NCI-H187 treated with DMSO at 0.1 percent for 48 hours (cell line): ENCODE results near the gene PRAMEF17.
"Not testable (repeated sequence)": the region's sequence is repeated elsewhere in the genome, so short reads cannot be mapped to it uniquely, and the experiment has no call there.

Experiments
- DNase-seq: peaks from one replicate; lab custom pipeline; 2025; lab: John Stamatoyannopoulos, UW

Gene PRAMEF17, protein sequence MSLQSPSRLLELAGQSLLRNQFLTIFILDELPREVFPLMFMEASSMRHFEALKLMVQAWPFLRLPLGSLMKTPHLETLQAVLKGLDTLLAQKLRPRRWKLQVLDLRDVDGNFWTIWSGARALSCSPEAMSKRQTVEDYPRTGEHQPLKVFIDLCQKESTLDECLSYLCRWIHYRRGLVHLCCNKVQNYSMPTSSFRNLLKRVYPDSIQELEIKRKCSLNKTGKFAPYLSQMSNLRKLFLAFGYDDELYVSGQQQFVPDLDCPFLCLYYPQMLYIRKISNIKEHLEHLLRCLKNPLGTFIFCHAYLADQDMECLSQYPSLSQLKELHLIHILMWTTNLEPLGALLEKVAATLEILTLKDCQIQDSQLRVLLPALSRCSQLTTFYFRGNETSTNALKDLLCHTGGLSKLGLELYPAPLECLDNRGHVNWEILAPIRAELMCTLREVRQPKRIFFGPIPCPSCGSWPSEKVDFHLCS

DNA sequence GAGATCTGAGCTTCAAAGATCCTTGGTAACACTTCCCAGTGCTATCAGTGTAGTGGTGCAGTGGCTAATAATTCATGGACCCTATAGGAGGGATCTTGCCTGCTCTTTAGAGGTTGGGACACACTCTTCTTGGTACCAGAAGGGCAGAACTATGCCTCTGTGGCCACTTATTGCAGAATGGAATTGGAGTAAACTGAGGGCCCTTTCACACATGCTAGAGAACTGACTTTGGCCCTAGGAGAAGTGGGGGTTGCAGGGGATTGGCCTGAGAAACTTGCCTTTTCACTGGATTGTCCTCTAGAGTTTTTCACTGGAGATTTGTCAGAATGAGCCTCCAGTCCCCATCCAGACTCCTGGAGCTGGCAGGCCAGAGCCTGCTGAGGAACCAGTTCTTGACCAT is at the start of gene PRAMEF17:
TSS of gene PRAMEF17 (plus strand) at position 301 of the 400 bp plus-strand sequence. CDS start at position 327, 26 bp downstream.
- not testable (repeated sequence) for DNase-seq

DNA sequence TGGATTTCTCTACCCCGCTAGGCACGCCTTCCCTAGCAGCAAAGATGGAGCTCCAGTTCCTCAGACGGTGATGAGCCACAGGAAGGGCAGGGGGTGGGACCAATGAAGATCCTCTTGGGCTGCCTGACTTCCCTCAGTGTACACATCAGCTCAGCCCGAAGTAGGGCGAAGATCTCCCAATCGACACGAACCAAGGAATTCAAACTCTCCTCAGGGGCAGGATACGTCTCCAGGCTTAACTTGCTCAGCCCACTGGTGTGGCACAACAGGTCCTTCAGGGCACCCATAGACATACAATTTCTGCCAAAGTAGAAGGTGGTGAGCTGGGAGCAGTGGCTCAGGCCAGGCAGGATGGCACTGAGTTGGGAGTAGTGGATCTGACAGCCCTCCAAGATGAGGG is 46.9 kb upstream of the PRAMEF17 start:
- DNase-seq: not testable (repeated sequence)

DNA sequence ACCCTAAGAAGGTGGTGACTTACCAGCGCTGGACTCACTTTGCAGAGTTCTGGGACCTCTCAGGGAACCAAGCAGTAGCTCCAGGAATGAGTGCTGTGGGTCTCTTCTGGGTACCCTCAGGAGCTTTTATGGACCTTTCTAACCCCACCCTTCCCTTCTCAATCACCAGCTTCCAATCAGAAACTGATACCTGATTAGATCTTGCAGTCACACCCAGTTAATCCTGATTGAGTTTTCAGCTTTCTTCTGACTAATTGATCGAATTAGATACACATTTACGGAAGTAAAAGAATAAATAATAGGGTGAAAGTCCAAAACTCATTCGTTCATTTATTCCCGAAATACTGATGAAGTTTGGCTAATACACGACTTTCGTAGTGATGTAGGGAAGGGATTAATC is 42.4 kb upstream of the PRAMEF17 start, which contains the start of gene PRAMEF14:
TSS of gene PRAMEF14 (minus strand) at position 101 of the 400 bp plus-strand sequence. CDS start 1,820 bp downstream, outside the sequence.
- not testable (repeated sequence) for DNase-seq

DNA sequence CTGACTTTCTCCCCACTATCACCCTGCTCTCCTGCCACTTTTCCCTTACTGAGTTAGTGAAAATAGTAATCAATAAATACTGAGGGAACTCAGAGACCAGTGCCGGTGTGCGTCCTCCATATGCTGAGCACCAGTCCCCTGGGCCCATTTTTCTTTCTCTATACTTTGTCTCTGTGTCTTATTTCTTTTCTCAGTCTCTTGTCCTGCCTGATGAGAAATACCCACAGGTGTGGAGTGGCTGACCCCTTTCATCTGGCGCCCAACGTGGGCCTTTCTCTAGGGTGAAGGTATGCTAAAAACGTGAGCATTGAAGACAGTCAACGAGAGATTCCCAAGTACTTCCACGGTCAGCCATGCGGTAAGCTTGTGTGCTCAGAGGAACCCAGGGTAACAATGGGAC is 36.0 kb upstream of the PRAMEF17 start:
- not testable (repeated sequence) for DNase-seq

DNA sequence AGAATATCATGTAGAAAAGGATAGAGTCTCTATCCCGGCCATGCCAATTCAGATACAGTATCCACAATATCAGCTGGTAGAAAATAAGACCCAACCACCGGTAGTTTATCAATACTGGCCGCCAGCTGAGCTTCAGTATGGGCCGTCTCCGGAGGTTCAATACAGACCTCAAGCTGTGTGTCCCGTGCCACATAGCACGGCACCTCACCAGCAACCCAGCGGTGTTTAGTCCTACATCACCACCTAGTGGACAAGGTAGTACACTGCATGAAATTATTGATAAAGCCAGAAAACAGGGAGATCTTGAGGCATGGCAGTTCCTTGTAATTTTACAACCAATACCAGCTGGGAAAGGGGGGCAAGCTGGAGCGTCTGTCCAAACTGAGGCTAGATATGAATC is 35.0 kb upstream of the PRAMEF17 start:
- DNase-seq: not testable (repeated sequence)

DNA sequence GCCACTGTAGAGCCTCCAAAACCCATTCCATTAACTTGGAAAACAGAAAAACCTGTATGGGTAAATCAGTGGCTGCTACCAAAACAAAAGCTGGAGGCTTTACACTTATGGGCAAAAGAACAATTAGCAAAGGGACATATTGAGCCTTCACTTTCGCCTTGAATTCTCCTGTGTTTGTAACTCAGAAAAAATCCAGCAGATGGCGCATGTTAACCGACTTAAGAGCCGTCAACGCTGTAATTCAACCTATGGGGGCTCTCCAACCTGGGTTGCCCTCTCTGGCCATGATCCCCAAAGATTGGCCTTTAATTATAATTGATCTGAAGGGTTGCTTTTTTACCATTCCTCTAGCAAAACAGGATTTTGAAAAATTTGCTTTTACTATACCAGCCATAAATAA is 32.7 kb upstream of the PRAMEF17 start:
- not testable (repeated sequence) for DNase-seq

DNA sequence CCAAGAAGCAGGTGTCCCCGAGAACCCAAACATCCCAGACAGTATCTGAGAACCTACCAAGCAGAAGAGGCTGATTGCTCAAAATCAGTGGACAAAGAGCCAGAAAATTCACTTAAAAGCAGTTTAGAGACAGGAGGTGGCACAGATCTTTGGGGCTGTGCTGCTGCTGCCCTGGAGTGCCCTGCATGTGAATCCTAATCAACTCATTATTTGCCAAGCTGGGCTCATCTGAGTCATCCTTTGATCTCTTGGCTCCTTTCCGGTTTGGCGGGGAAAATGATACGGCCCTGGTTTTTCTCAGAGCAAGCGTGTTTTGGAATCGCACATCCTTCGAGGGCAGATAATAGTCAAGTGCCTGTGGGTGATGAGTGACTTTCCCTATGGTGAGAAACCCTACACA is 27.1 kb upstream of the PRAMEF17 start:
- DNase-seq: not testable (repeated sequence)

DNA sequence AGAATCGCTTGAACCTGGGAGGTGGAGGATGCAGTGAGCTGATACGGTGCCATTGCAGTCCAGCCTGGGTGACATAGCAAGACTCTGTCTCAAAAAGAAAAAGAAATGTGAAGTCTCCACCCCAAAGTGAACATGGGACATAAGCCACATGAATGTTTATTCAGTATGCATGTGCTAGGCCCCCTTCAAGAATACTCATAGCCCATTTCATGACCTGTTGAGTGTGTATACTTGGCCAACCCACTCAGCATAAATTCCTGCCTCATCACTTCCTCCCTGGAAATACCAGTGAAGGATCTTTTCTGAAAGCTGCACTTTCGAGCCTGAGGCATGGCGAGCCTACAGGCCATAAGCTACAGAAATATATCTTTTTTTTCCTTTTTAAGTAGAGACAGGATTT is 24.5 kb upstream of the PRAMEF17 start:
- DNase-seq: not testable (repeated sequence)

DNA sequence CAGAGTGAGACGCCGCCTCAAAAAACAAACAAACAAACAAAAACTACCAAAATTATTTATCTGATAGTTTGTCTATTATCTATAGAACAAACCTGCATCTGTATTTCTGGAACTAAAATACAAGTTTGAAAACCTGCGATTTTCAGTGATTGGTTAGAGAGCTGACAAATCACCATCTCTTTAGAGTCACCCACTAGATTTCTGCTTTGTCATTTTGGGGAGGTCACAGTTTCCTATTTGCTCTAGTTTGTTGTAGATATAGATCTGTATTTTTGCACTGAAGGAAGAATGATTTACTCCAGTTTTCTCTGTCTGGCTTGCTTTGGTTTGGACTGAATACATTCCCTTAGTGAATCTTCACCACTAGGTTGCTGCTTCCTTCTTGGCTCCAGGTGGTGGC is 22.9 kb upstream of the PRAMEF17 start:
- DNase-seq: not testable (repeated sequence)

DNA sequence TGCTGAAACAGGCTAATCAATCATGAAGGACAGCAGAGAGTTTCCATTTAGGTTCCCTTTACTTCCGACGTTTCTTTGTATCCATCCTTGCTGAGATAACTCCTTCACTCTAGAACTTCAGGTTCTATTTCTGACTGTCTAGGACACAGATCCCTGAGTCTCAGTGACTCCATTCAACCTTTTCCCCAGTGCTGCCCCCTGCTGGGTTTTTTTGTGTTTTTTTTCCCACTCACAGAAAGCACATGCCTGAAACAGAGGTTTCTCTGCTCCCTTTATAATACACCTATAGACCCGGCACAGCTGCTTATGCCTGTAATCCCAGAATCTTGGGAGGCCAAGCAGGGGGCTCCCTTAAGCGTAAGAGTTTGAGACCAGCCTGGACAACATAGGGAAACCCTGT is 20.9 kb upstream of the PRAMEF17 start:
- DNase-seq: not testable (repeated sequence)

DNA sequence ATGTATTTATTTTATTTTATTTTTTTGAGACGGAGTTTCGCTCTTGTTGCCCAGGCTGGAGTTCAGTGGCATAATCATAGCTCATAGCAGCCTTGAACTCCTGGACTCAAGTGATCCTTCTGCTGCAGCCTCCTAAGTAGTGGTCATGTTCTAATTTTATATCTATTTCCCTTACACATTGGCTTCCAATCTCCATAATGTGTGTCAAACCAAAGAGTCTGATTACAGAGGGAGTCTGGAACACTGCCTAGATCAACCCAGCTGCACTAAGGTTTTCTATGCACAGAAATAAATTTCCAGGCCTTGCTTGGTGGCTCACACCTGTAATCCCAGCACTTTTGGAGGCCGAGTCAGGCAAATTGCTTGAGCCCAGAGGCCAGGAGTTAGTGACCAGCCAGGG is 10.4 kb upstream of the PRAMEF17 start:
- not testable (repeated sequence) for DNase-seq

DNA sequence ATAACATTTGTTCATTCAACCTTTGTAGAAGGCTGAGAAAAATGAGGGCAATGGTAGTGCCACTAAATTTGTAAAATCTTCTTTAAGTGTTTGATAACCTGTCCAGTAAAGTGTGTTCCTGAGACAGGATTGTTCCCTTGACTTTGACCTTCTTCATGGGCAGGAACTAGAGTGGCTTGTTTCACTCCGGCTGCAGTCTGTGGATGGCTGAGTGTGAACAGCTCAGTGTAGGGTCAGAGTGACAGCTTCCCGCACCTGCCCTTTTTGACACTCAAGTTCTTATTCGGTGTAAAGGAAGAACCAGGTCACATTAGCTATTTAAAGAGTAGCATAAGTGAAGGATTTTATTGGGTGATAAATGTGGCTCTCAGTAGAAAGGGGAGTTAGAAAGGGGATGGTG is 9.1 kb upstream of the PRAMEF17 start:
- not testable (repeated sequence) for DNase-seq

DNA sequence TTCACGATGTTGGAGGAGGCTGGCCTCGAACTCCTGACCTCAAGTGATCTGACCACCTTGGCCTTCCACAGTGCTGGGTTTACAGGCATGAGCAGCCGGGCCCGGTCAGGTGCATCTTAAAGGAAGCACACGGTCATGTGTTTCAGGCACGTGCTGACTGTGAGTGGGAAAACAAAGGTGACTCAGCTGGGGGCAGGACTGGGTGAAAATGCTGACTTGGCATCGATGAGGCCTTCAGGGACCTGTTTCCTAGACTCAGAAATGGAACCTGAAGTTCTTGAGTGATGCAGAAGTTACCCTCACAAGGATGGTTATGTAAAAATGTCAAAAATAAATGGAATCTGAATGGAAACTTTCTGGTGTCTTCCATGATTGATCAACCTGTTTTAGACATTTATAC is 3.6 kb downstream of the PRAMEF17 start:
- DNase-seq: not testable (repeated sequence)

DNA sequence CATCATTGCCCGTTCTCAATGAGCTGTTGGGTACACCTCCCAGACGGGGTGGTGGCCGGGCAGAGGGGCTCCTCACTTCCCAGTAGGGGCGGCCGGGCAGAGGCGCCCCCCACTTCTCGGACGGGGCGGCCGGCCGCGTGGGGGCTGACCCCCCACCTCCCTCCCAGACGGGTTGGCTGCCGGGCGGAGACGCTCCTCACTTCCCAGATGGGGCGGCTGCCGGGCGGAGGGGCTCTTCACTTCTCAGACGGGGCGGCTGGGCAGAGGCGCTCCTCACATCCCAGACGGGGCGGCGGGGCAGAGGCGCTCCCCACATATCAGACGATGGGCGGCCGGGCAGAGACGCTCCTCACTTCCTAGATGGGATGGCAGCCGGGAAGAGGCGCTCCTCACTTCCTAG is 5.3 kb downstream of the PRAMEF17 start:
- DNase-seq: not testable (repeated sequence)

DNA sequence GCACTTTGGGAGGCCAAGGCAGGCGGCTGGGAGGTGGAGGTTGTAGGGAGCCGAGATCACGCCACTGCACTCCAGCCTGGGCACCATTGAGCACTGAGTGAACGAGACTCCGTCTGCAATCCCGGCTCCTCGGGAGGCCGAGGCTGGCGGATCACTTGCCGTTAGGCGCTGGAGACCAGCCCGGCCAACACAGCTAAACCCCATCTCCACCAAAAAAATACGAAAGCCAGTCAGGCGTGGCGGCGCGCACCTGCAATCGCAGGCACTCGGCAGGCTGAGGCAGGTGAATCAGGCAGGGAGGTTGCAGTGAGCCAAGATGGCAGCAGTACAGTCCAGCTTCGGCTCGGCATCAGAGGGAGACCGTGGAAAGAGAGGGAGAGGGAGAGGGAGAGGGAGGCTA is 5.9 kb downstream of the PRAMEF17 start:
- not testable (repeated sequence) for DNase-seq

DNA sequence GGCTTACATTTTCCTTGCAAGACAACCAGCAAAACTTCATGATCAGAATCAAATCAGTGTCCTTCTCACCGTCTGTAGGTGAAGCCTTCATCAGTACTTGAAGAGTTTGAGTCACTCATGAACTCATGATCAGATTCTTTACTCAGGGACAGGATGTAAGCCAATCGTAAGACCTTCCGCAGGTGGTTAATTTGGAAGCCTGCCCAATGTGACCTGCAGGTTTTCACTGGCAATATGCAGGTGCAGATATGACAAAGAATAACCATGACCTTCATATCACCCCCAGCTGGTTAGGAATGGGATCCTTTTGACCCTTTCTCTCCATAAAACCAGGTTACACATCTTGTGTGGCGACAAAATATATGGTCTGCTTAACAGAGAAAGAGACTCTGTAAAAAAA is 18.4 kb downstream of the PRAMEF17 start:
- DNase-seq: no peak

DNA sequence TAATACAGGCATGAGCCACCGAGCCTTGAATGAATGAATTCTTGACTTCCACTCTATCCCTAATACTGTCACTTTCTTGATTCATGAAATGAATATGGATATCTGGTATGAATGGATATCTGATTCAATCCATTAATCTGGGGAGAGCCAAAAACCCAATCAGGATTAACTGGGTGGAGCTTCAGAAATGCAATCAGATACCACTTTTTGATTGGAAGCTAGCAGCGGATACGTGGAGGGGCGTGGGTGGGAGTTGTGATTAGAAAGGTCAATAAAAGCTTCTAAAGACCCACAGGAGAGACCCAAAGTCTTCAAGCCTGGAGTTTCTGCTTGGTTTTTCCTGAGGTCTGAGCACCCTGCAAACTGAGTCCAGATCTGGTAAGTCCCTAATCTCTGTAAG is 20.7 kb downstream of the PRAMEF17 start, which contains the start of gene PRAMEF20:
TSS of gene PRAMEF20 (plus strand) at position 301 of the 400 bp plus-strand sequence. CDS start 5,905 bp downstream, outside the sequence.
- not testable (repeated sequence) for DNase-seq

DNA sequence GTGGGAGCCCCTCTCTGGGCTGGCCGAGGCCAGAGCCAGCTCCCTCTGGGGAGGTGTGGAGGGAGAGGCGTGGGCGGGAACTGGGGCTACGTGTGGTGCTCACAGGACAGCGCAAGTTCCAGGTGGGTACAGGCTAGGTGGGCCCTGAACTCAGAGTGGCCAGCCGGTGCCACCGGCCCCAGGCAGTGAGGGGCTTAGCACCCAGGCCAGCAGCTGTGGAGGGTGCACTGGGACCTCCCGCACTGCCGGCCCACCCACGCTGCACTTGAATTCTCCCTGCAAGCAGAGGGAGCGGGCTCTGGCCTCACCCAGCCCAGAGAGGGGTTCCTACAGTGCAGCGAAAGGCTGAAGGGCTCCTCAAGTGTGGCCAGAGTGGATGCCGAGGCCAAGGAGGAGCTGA is 41.1 kb downstream of the PRAMEF17 start:
- DNase-seq: no peak

DNA sequence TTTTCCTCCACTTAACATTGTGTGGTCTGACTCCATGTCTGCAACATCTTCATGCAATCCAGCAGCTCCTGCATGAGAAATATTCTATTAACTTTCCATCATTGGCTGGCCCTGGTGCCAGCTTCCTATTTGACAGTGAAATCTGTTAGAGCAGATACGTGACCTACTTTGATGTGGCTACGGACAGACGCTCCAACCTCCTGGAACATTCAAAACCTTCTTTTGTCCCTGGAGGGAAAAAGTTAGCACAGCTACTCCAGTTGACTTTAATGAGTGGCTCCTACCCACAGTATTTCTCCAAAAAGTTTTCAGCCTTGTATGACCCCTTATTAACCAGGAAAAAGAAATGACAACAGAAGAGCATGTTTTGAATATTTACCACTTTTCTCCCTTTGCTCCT is 42.8 kb downstream of the PRAMEF17 start:
- no peak for DNase-seq

DNA sequence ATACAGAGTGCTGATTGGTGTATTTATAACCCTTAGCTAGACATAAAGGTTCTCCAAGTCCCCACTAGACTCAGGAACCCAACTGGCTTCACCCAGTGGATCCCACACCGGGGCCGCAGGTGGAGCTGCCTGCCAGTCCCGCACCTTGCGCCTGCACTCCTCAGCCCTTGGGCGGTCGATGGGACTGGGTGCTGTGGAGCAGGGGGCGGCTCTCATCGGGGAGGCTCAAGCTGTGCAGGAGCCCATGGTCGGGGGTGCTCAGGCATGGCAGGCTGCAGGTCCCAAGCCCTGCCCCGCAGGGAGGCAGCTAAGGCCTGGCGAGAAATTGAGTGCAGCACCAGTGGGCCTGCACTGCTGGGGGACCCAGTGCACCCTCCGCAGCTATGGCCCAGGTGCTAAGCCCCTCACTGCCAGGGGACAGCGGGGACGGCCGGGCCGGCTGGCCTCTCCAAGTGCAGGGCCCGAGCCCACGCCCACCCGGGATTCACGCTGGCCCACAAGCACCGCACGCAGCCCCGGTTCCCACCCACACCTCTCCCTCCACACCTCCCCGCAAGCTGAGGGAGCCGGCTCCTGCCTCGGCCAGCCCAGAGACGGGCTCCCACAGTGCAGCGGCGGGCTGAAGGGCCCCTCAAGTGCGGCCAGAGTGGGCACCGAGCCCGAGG is 44.4 kb downstream of the PRAMEF17 start:
- not testable (repeated sequence) for DNase-seq

DNA sequence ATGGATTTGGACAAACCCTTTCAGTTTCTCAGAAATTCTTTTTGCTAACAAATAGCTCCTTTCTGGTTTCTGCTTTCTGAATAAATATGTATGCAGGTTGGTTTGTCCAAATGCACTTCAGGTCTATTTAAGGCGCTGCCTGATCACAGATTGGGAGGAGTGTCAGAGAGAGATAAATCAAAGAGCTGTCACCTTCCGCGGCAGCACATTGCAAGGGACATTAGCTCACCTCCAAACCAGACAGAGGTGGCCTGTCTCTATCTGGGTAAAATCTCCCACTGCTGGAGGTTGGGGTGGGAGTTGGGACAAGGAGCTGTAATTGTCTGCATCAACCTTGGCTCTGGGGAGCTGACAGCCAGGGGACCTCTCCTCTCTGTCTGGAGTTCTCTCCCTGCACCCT is 46.0 kb downstream of the PRAMEF17 start:
- DNase-seq: no peak

DNA sequence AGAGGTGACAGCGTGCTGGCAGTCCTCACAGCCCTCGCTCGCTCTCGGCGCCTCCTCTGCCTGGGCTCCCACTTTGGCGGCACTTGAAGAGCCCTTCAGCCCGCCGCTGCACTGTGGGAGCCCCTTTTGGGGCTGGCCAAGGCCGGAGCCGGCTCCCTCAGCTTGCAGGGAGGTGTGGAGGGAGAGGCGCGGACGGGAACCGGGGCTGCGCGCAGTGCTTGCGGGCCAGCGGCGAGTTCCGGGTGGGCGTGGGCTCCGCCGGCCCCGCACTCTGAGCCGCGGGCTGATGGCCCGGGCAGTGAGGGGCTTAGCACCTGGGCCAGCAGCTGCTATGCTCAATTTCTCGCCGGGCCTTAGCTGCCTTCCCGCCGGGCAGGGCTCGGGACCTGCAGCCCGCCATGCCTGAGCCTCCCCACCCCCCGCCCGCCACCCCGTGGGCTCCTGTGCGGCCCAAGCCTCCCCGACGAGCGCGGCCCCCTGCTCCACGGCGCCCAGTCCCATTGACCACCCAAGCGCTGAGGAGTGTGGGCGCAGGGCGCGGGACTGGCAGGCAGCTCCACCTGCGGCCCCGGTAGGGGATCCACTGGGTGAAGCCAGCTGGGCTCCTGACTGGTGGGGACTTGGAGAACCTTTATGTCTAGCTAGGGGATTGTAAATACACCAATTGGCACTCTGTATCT is 49.8 kb downstream of the PRAMEF17 start:
- DNase-seq: not testable (repeated sequence)
